GM21423 (cell line): Measurements from ENCODE around the gene CORIN.

ENCODE experiments used
- ATAC-seq: cut with Tn5 transposase; IDR thresholded peaks from one replicate; pipeline ENCODE4 v1.9.1; 2021; ENCODE audit warnings: mild to moderate bottlenecking, moderate library complexity; ENCODE audit not compliant: unreplicated experiment

CORIN gene

DNA sequence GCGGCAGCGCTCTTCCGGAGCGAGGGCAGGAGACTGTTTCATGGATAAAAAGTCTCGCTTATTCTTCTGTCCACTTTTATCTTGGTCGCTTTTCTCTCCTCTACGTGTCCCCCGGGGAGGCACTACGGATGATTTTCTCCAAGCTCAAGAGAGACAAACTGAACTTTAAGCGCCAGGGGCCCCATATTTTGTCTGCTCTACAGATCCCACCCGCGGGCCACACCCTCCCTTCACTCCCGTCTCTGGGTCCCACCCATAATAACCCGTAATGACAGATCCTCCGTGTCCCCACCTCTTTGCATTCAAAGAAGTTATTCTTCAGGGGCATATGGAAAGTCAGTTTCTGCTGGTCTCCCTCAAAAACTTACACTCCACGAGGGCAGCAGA, at the start of gene CORIN:
Gene CORIN (minus strand): TSS at position 160 of the 387 bp plus-strand sequence. CDS start 118 bp downstream, at position 42.
- no peak for ATAC-seq

DNA sequence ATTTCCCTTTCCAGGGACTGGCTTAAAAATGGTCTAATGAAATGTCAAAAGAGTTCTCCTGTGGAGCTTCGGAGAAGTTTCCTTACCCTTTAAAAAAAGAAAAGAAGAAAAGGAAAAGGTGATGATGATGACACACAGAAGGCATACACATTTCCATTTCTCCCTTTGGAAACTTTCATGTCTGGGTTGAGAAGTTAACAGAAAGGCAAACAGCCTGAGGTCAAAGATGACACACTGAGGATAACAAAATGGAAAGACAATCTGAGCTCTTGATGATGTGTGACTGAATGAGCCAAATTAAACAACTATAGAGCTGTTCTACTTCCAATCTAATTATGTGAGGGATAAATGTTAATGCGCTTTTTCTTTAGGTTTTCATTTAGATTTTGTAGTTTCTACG, 44.4 kb upstream of the CORIN start:
- no peak for ATAC-seq

GRCh38 chr4:47879458-47879857, 41.6 kb upstream of the CORIN start:
- ATAC-seq = no peak

DNA sequence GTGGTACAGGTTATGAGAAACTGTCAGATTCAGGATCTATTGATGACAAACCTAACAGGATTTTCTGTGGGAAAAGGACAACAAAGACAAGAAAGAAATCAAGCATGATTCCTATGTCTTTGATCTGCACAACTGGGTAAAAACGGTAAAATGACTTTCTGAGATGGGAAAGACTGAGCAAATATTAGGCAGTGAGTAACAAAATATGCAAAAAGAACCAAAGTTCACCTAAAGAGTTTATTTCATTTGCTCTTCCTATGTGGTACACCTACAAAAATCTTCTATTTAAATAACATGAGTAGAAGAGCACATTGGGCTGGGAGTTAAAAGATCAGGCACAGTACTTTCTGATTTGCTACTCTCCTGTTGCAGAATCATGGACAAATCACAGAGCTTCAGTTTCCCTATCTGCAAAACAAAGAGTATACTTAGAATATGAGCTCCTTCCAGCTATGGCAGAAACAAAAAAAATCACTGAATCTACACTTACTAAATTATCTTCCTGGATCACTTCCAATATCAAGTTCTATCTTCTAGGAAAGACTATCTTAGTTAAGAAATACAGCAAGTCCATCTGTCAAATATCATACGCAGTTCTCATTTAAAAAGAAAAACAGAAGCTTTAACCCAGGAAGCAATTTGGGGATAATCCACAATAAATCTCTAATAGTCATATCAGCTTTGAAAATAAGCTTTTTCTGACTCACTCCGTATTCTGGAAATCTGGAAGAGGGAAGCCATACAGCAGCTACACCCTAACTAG, 39.1 kb upstream of the CORIN start:
- ATAC-seq = no peak

GRCh38 chr4:47876310-47876709, 38.4 kb upstream of the CORIN start:
- no peak for ATAC-seq

DNA sequence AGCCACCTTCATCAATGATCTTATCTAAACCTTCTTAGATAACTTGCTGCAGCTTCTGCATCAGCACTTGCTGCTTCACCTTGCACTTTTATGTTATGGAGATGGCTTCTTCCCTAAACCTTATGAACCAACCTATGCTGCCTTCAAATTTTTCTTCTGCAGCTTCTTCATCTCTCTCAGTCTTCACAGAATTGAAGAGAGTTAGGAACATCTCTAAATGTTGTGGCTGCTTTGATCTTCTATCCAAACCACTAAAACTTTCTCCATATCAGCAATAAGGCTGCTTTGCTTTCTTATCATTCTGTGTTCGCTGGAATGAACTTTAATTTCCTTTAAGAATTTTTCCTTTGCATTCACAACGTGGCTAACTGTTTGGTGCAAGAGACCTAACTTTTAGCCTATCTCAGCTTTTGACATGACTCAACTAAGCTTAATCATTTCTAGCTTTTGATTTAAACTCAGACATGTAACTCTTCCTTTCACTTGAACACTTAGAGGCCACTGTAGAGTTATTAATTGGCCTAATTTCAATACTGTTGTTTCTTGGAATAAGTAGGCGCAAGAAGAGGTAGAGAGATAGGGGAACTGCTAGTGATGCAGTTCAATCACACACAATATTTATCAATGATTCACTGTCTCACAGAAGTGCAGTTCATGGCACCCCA, 36.1 kb upstream of the CORIN start:
- ATAC-seq = no peak

DNA sequence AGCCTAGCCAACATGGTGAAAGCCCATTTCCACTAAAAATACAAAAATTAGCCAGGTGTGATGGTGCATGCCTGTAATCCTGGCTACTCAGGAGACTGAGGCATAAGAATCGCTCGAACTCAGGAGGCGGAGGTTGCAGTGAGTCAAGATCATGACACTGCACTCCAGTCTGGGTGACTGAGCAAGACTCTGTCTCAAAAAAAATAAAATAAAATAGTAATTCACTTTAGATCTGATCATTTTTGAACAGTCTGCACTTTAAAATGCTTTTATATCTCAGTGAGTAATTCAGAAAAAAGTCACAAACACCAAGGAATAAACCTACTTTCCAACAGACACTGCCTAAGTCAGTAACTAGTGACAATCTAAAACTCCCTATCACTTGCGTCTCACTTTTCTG, 25.6 kb upstream of the CORIN start:
- ATAC-seq = no peak

DNA sequence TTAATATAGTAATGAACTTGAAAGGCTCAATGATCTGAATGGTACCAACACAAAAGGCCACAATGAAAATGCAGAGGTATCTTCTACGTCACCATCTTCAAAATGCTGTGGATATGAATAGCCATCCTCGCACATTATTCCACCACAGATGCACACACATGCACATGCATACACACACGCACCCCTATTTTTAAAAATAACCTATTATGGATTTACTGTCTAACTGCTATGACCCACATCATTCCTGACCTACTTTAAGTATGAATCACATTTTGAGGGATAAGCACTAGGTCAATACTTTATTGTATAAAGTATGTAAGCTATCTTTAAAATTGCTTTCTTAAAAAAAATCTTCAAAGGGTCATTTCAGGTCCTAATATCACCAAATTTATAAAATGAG, 24.4 kb upstream of the CORIN start:
- ATAC-seq = no peak

DNA sequence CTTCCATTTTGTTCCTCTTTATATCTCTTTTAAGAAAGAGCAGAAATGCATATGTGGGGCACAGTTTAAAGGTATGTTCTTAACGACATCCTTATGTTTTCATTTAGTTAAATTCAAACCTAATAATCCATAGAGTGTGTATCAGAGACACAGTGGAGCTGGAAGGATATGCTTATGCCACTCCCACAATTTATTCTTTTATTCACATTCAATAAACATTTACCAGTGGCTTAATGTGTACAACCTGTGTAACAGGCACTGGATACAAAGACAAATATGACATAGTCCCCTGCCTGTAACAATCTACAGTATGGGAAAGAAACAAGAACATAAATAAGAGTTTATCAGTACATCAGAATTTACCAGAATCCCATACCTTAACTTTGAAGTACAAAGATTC, 22.4 kb upstream of the CORIN start:
- no peak for ATAC-seq

DNA sequence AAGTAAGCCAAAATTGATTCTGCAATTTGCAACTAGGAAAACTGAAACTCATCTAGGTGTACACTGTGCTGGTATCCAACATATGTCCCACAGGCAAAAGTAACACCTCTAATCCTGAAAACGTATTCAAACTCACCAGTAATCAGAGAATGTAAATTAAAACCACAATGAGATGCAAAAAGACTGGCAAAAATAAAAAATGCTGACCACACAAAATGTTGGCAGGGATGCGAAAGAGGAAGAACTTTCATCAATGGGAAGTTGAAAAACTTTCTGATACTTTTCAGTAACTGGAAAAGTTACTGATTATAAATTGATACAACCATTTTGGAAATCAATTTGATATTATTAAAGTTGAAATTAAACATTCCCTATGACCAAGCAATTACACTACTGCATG, 20.1 kb upstream of the CORIN start:
- ATAC-seq = no peak

DNA sequence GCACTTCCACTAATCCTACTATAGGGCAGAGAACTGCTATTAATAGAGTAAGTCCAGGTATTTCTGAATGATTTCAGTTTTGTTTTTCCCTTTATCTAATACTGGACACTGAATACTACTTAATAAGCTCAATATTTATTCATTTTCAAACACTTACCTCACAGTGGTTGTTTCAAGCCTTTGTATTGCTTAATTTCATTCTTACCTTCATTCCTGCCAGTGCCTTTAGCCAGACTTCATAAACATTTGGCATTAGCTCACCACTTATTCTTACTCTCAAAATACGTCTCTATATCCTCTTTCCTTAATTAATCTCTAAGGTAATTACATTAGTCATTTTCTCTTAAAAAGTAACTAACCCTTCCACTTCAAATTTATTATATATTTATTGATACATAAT, 18.8 kb upstream of the CORIN start:
- no peak for ATAC-seq

GRCh38 chr4:47855350-47855749, 17.5 kb upstream of the CORIN start:
- no peak for ATAC-seq

GRCh38 chr4:47852136-47852535, 14.3 kb upstream of the CORIN start:
- no peak for ATAC-seq

DNA sequence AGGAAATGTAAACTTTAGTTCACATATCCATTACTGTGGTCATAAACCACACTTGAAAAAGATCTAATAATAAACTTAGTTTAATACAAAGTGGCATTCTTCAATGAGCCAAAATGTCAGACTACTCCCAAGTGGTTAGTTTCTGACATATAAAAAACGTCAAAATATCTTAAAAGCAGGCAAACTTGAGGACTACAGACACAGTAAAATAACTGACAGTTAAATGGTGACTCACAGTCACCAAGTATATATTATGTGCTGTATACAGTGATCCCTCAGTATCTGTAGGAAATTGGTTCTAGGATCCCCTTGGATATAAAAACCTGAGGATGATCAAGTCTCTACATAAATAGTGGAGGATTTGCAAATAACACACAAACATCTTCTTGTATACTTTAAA, 11.6 kb upstream of the CORIN start:
- ATAC-seq = no peak

- ATAC-seq = no peak
Observed at GRCh38 chr4:47848041-47848440, 10.2 kb upstream of the CORIN start.

DNA sequence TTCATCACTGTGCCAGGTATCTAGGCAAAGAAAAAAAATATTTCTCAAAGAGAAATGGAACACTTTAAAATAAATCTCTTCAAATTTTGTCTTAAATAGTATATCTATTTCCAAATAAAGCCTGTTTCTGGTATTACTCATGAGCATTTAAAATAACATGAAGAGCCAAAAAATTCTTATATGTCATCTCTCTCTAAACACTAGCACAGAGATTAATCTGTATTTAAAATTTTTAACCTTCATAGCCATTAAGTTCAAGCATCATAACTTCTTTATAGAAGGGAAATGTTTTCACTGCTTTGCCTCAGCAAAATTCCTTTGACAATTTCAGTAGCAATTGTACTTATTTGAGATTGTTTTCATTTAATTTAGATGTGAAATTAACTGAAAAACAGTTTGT, 5.1 kb upstream of the CORIN start:
- ATAC-seq = no peak

- ATAC-seq = no peak
Observed at GRCh38 chr4:47840291-47840690, 2.4 kb upstream of the CORIN start.

GRCh38 chr4:47839259-47839658, 1.4 kb upstream of the CORIN start:
- ATAC-seq = peak; percentile 46

GRCh38 chr4:47838445-47838844, 578 bp upstream of the CORIN start:
- ATAC-seq = no peak

- ATAC-seq = peak; percentile 57
Observed at GRCh38 chr4:47837094-47837907, 566 bp downstream of the CORIN start.

DNA sequence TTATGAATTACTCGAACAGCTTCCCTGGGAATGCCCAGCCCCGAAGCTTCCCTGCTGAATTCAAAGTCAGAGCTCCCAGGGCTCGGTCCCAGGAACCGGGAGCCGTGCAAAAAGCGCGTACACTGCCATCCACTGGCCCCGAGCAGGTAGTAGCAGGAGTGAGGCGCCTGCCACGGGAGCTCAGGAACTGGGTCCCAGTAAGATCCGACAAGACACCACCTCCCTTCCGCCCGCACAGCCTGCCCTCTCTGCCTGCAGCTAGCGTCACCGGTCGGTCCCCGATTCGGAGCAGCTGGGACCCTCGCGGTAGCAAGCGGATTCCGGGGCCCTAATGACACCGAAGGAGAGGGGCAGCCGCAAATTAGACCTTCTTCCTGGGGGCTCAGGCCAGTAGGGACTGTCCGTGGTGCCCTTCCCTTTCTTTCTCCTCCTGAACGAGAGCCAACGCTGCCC, 1.2 kb downstream of the CORIN start:
- peak; percentile 70 for ATAC-seq

DNA sequence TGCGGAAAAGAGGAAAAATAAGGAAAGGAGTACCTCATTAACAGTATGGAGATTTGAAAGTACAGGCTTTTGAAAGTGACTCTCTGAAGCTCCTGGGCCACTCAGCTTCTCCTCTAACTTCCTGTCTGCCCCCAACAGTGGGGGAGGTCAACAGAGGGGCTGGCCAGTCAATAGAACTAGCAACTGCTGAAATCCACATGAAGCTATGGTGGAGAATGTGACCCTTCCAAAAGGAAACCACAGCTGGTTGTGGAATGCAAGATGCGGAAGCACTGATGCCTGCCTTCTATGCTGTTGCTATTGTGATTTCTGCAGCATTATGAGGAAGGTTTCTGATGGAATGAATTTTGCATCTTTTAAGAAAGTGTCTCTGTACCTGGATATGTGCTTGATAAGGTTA, 2.4 kb downstream of the CORIN start:
- no peak for ATAC-seq
